Astrocyte (in vitro differentiated cells and primary cell): ENCODE results near the gene TSC2. TPM values are rescaled to one million over a fixed set of nuclear protein-coding genes. Genes with fewer than 3 reads are reported as not detected.

ENCODE experiments used
- DNase-seq: peaks from one replicate; pipeline ENCODE4 v3.0.0-alpha.2; 2010; ENCODE audit warnings: low read depth
- FAIRE-seq: peaks from 2 replicates; lab custom pipeline; 2011; peaks lifted over from hg19 to GRCh38; lab: Jason Lieb, UNC
- H2AFZ ChIP-seq: 2 replicates; pipeline ENCODE4 v1.6.0; 2012; ENCODE audit warnings: low read depth, low read length, inconsistent platforms
- H3K27ac ChIP-seq: 2 replicates; pipeline ENCODE4 v1.5.1; 2011; ENCODE audit warnings: low read depth, low read length, inconsistent platforms
- H3K27me3 ChIP-seq: 2 replicates; pipeline ENCODE4 v1.6.0; 2011; ENCODE audit warnings: low read length, inconsistent platforms; ENCODE audit not compliant: insufficient read depth
- H3K36me3 ChIP-seq: 2 replicates; pipeline ENCODE4 v1.5.1; 2011; ENCODE audit warnings: low read length, inconsistent platforms; ENCODE audit not compliant: insufficient read depth
- H3K4me1 ChIP-seq: 2 replicates; pipeline ENCODE4 v1.5.1; 2011; ENCODE audit warnings: low read length, inconsistent platforms; ENCODE audit not compliant: insufficient read depth
- H3K4me2 ChIP-seq: 2 replicates; pipeline ENCODE4 v1.6.0; 2012; ENCODE audit warnings: low read length, inconsistent platforms
- H3K4me3 ChIP-seq: 2 replicates; pipeline ENCODE4 v1.5.1; 2011; ENCODE audit warnings: low read depth, mild to moderate bottlenecking, low read length, inconsistent platforms; ENCODE audit not compliant: insufficient read depth
- H3K79me2 ChIP-seq: 2 replicates; pipeline ENCODE4 v1.6.0; 2012; ENCODE audit warnings: mild to moderate bottlenecking, low read length, inconsistent platforms; ENCODE audit not compliant: insufficient read depth
- H3K9ac ChIP-seq: 2 replicates; pipeline ENCODE4 v1.6.0; 2012; ENCODE audit warnings: mild to moderate bottlenecking, low read length, inconsistent platforms
- H3K9me3 ChIP-seq: 2 replicates; pipeline ENCODE4 v1.5.1; 2012; ENCODE audit warnings: low read depth, mild to moderate bottlenecking, low read length, inconsistent platforms; ENCODE audit not compliant: insufficient read depth
- H4K20me1 ChIP-seq: 2 replicates; pipeline ENCODE4 v1.6.0; 2012; ENCODE audit warnings: low read length, inconsistent platforms; ENCODE audit not compliant: insufficient read depth
- H3K27ac Mint-ChIP-seq: one replicate; pipeline ENCODE4 v1.8.0; 2021; ENCODE audit warnings: mild to moderate bottlenecking, mixed read lengths; ENCODE audit not compliant: unreplicated experiment
- H3K27me3 Mint-ChIP-seq: one replicate; pipeline ENCODE4 v1.8.0; 2021; ENCODE audit warnings: low read depth, mixed read lengths; ENCODE audit not compliant: unreplicated experiment
- H3K36me3 Mint-ChIP-seq: one replicate; pipeline ENCODE4 v1.8.0; 2021; ENCODE audit warnings: low read depth, mixed read lengths; ENCODE audit not compliant: unreplicated experiment
- H3K4me1 Mint-ChIP-seq: one replicate; pipeline ENCODE4 v1.8.0; 2021; ENCODE audit warnings: low read depth, mixed read lengths; ENCODE audit not compliant: unreplicated experiment
- H3K4me3 Mint-ChIP-seq: one replicate; pipeline ENCODE4 v1.8.0; 2021; ENCODE audit warnings: mild to moderate bottlenecking, moderate library complexity, mixed read lengths; ENCODE audit not compliant: unreplicated experiment
- H3K9me3 Mint-ChIP-seq: one replicate; pipeline ENCODE4 v1.8.0; 2021; ENCODE audit warnings: mild to moderate bottlenecking, mixed read lengths; ENCODE audit not compliant: unreplicated experiment
- CTCF ChIP-seq: IDR thresholded peaks from 2 replicates; pipeline ENCODE4 v1.5.1; 2011; ENCODE audit warnings: low read depth, mild to moderate bottlenecking, inconsistent platforms, low read length, moderate library complexity; ENCODE audit not compliant: insufficient read depth
- EZH2 ChIP-seq: IDR thresholded peaks from 2 replicates; pipeline ENCODE4 v1.6.1; 2012; ENCODE audit warnings: mild to moderate bottlenecking, low read length, inconsistent platforms; ENCODE audit not compliant: insufficient read depth
- total RNA-seq: library from RNA; stranded (reverse); gene quantifications from 2 replicates; pipeline ENCODE4 v1.2.1, GENCODE V29; 2021

Gene TSC2
- total RNA-seq, 1 donor from 2014 or later, result 89.5 TPM

- H3K27me3 Mint-ChIP-seq, result no peaks in the 10 kb centered on the region
- no peaks in the 10 kb centered on the region for H3K27me3 ChIP-seq
- peaks cover 7% of the 10 kb centered on the region for H3K36me3 ChIP-seq
- H3K4me2 ChIP-seq, result no peak overlapping the region
- H3K4me1 ChIP-seq, result no peaks in the 10 kb centered on the region
- H3K4me3 Mint-ChIP-seq, result no peak overlapping the region
- no peak for DNase-seq
- H3K9me3 ChIP-seq, result no peaks in the 10 kb centered on the region
- FAIRE-seq, result no peak
- H3K9me3 Mint-ChIP-seq, result no peaks in the 10 kb centered on the region
- peaks cover 13% of the 10 kb centered on the region for H4K20me1 ChIP-seq
- peaks cover 11% of the 10 kb centered on the region for H3K36me3 Mint-ChIP-seq
- TF ChIP-seq EZH2 (no peak), CTCF (no peak)
- no peak overlapping the region for H3K27ac ChIP-seq
- H3K4me1 Mint-ChIP-seq, result no peaks in the 10 kb centered on the region
- no peaks in the 10 kb centered on the region for H3K79me2 ChIP-seq
- no peak overlapping the region for H3K4me3 ChIP-seq
- H2AFZ ChIP-seq, result no peak overlapping the region
- H3K9ac ChIP-seq, result no peak overlapping the region
- no peak overlapping the region for H3K27ac Mint-ChIP-seq
Measured at GRCh38 chr16:2061526-2061925, 13.7 kb downstream of the TSC2 start.

- no peak overlapping the region for H3K4me3 ChIP-seq
- peaks cover 7% of the 10 kb centered on the region for H3K36me3 ChIP-seq
- TF ChIP-seq CTCF (no peak), EZH2 (no peak)
- H3K4me2 ChIP-seq, result no peak overlapping the region
- FAIRE-seq, result no peak
- H3K27me3 ChIP-seq, result no peaks in the 10 kb centered on the region
- no peak overlapping the region for H3K9ac ChIP-seq
- no peaks in the 10 kb centered on the region for H3K79me2 ChIP-seq
- H4K20me1 ChIP-seq, result peaks cover 11% of the 10 kb centered on the region
- Mint-ChIP-seq H3K9me3 (no peaks in the 10 kb centered on the region), H3K4me1 (no peaks in the 10 kb centered on the region), H3K4me3 (no peak overlapping the region), H3K36me3 (peaks cover 11% of the 10 kb centered on the region), H3K27ac (no peak overlapping the region), H3K27me3 (no peaks in the 10 kb centered on the region)
- H2AFZ ChIP-seq, result no peak overlapping the region
- H3K27ac ChIP-seq, result no peak overlapping the region
- no peaks in the 10 kb centered on the region for H3K4me1 ChIP-seq
- no peaks in the 10 kb centered on the region for H3K9me3 ChIP-seq
- DNase-seq, result no peak
Measured at GRCh38 chr16:2062801-2063200, 15.0 kb downstream of the TSC2 start.

GRCh38 chr16:2063861-2064260 is 16.1 kb downstream of the TSC2 start:
- no peak overlapping the region for H3K4me3 ChIP-seq
- H3K4me1 ChIP-seq, result no peaks in the 10 kb centered on the region
- no peaks in the 10 kb centered on the region for H3K9me3 ChIP-seq
- H3K27me3 Mint-ChIP-seq, result no peaks in the 10 kb centered on the region
- DNase-seq (no peak), FAIRE-seq (no peak)
- no peak overlapping the region for H3K4me2 ChIP-seq
- H3K79me2 ChIP-seq, result no peaks in the 10 kb centered on the region
- H3K4me3 Mint-ChIP-seq, result no peak overlapping the region
- H3K9ac ChIP-seq, result no peak overlapping the region
- H3K27me3 ChIP-seq, result no peaks in the 10 kb centered on the region
- H3K27ac ChIP-seq, result no peak overlapping the region
- H2AFZ ChIP-seq, result no peak overlapping the region
- no peak for TF ChIP-seq EZH2
- no peak for TF ChIP-seq CTCF
- H4K20me1 ChIP-seq, result peaks cover 11% of the 10 kb centered on the region
- peaks cover 13% of the 10 kb centered on the region for H3K36me3 ChIP-seq
- H3K9me3 Mint-ChIP-seq, result no peaks in the 10 kb centered on the region
- H3K27ac Mint-ChIP-seq, result no peak overlapping the region
- H3K36me3 Mint-ChIP-seq, result peaks cover 14% of the 10 kb centered on the region
- H3K4me1 Mint-ChIP-seq, result no peaks in the 10 kb centered on the region
